ENCODE measurements around the gene ROM1. TPM values are rescaled to one million over a fixed set of nuclear protein-coding genes. Genes with fewer than 3 reads are reported as not detected.

Gene ROM1
- total RNA-seq, 1 experiment from 2014 or later = 2.7 TPM

DNA sequence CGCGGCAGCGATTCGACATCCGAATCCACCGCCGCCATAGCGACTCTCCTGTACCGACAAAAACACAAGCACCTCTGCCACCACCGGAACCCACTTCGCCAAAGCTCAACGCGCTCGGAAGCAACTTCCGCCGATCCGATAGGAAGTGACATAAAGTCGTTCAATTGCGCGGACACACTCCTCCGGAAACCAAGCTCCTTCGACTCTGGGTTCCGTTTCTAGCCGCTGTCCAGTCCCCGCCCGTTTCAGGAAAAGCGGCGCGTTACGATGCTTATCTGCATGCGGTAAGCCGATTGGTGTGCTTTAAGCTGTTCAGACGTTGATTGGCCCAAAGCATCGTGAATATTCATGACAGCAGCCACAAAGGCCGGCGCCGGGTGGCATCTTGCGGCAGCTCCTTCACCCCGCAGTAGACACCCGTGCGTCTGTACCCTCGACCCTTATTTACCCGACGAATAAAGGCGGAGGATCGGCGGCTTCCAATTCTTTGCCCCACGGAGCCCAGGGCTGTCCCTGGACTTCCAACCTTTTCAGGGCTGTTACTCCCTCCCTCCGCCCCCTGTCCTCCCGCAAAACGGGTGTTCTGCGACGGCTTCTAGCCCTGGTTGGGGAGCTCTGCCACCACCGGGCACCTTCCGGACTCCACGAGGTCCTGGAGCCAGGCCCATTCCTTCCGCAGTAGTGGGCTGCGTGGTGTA is 21.5 kb upstream of the ROM1 start, which contains the start of gene TUT1:
Gene TUT1, minus strand, starts transcription at position 76 of the 698 bp plus-strand sequence. Its CDS starts 38 bp downstream, at position 38.
- ATAC-seq (peak; percentile 90), DNase-seq (ENCODE audit: low read depth, low spot score) (peak; percentile 99)
- Histone ChIP-seq H3K9me2 (ENCODE audit: insufficient read depth) (no peaks in the 10 kb centered on the region), H2AFZ (ENCODE audit: low read depth, low read length, poor library complexity, severe bottlenecking) (no peak within 1 kb of the TSS), H3K36me3 (ENCODE audit: control insufficient read depth in 1 of 2, insufficient read depth in 2 of 2, low read length in 2 of 2) (peaks cover 39 to 51% of the 10 kb centered on the region in 2 experiments), H3K4me1 (ENCODE audit: control insufficient read depth in 1 of 2, insufficient read depth in 2 of 2, low read length in 2 of 2) (peaks cover 21 to 36% of the 10 kb centered on the region in 2 experiments), H3K79me2 (ENCODE audit: insufficient read depth, low read length) (peaks cover 56% of the 10 kb centered on the region), H3K27ac (ENCODE audit: low read depth, low read length) (peak within 1 kb of the TSS; percentile 77), H3K4me3 (replicated peaks in 1 of 2; ENCODE audit: low read depth in 1 of 2, low read length in 2 of 2) (peak within 1 kb of the TSS; percentile 78 to 97), H3K9ac (ENCODE audit: low read length) (peak within 1 kb of the TSS; percentile 88), H3K4me2 (ENCODE audit: low read length) (peak within 1 kb of the TSS; percentile 86), H3K9me3 (ENCODE audit: control insufficient read depth in 1 of 2, insufficient read depth in 1 of 2, low read depth in 1 of 2, low read length in 2 of 2) (no peaks in the 10 kb centered on the region), H3K27me3 (ENCODE audit: insufficient read depth, low read length) (no peaks in the 10 kb centered on the region), H4K20me1 (ENCODE audit: insufficient read depth) (no peaks in the 10 kb centered on the region)
- intact Hi-C loops (cut with micrococcal nuclease) = loop anchor here (1.0 to 5.0 kb wide), 3 partner anchors 10 to 81 kb away; partner anchors contain the start of genes INTS5, LBHD1, MTA2 and UQCC3
- CTCF ChIA-PET = interaction anchor here (0.8 to 2.9 kb wide), 17 partner anchors 8 to 249 kb away, joined by 3 to 20 read pairs (median 4); partner anchors contain the start of genes B3GAT3, C11orf98, CSKMT and EEF1G
- RAD21 ChIA-PET (ENCODE audit: low non-redundant PET in 1 of 2, low total read pairs in 2 of 2, uncharacterized antibody in 2 of 2, unreplicated experiment in 2 of 2) = interaction anchor here (0.5 to 1.5 kb wide), 6 partner anchors 8 to 196 kb away, joined by 3 to 6 read pairs (median 4); partner anchors contain the start of genes EEF1G (in 2 of the 2), MTA2 (in 1 of the 2) and ZBTB3 (in 1 of the 2)
- POLR2A ChIA-PET = interaction anchor here (0.7 to 3.6 kb wide), 34 partner anchors 11 to 264 kb away, joined by 3 to 52 read pairs (median 5); partner anchors contain the start of genes B3GAT3, C11orf98, CSKMT and EEF1G
- no TSS peak for BruUV-seq (replicated peaks)
- TF ChIP-seq ZFX (IDR thresholded peaks at IDR 0.05) (peak; percentile 28; the same call in 1 of the 2 replicates), SIN3A (IDR thresholded peaks at IDR 0.05; ENCODE audit: low read depth) (no peak), ZNF274 (IDR thresholded peaks at IDR 0.05; ENCODE audit: low read depth, low read length) (no peak), JUND (IDR thresholded peaks at IDR 0.05) (no peak), SRF (IDR thresholded peaks at IDR 0.05; ENCODE audit: low read depth) (no peak), EZH2phosphoT487 (IDR thresholded peaks at IDR 0.05; ENCODE audit: borderline replicate concordance) (no peak), POLR2A (IDR thresholded peaks at IDR 0.05; ENCODE audit: borderline replicate concordance, extremely low read depth, insufficient read depth, insufficient read length) (peak; percentile 97), SP1 (IDR thresholded peaks at IDR 0.05; ENCODE audit: low read depth) (no peak), RAD21 (IDR thresholded peaks at IDR 0.05; ENCODE audit: low read depth) (no peak), EGR1 (IDR thresholded peaks at IDR 0.05; ENCODE audit: low read depth) (no peak), CTCF (IDR thresholded peaks at IDR 0.05 in 2 of 3, conservative IDR thresholded peaks at IDR 0.05 in 1 of 3; ENCODE audit: borderline replicate concordance in 1 of 3, insufficient read depth in 1 of 3, low read depth in 2 of 3, low read length in 2 of 3) (no peak), CBX3 (IDR thresholded peaks at IDR 0.05; ENCODE audit: low read depth) (no peak), EZH2 (IDR thresholded peaks at IDR 0.05) (no peak), FOSL1 (IDR thresholded peaks at IDR 0.05; ENCODE audit: low read depth) (no peak), ELF1 (IDR thresholded peaks at IDR 0.05; ENCODE audit: borderline replicate concordance, low read depth) (no peak), CEBPB (IDR thresholded peaks at IDR 0.05; ENCODE audit: low read depth) (no peak), YY1 (IDR thresholded peaks at IDR 0.05; ENCODE audit: extremely low read depth, insufficient replicate concordance, low read depth, low read length) (peak; percentile 77)
- TF ChIP-seq, protein P1, sequence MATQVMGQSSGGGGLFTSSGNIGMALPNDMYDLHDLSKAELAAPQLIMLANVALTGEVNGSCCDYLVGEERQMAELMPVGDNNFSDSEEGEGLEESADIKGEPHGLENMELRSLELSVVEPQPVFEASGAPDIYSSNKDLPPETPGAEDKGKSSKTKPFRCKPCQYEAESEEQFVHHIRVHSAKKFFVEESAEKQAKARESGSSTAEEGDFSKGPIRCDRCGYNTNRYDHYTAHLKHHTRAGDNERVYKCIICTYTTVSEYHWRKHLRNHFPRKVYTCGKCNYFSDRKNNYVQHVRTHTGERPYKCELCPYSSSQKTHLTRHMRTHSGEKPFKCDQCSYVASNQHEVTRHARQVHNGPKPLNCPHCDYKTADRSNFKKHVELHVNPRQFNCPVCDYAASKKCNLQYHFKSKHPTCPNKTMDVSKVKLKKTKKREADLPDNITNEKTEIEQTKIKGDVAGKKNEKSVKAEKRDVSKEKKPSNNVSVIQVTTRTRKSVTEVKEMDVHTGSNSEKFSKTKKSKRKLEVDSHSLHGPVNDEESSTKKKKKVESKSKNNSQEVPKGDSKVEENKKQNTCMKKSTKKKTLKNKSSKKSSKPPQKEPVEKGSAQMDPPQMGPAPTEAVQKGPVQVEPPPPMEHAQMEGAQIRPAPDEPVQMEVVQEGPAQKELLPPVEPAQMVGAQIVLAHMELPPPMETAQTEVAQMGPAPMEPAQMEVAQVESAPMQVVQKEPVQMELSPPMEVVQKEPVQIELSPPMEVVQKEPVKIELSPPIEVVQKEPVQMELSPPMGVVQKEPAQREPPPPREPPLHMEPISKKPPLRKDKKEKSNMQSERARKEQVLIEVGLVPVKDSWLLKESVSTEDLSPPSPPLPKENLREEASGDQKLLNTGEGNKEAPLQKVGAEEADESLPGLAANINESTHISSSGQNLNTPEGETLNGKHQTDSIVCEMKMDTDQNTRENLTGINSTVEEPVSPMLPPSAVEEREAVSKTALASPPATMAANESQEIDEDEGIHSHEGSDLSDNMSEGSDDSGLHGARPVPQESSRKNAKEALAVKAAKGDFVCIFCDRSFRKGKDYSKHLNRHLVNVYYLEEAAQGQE (IDR thresholded peaks at IDR 0.05; ENCODE audit: low read depth) = no peak
- TF ChIP-seq, protein P2, sequence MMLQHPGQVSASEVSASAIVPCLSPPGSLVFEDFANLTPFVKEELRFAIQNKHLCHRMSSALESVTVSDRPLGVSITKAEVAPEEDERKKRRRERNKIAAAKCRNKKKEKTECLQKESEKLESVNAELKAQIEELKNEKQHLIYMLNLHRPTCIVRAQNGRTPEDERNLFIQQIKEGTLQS (IDR thresholded peaks at IDR 0.05) = no peak
- TF ChIP-seq, protein P3, sequence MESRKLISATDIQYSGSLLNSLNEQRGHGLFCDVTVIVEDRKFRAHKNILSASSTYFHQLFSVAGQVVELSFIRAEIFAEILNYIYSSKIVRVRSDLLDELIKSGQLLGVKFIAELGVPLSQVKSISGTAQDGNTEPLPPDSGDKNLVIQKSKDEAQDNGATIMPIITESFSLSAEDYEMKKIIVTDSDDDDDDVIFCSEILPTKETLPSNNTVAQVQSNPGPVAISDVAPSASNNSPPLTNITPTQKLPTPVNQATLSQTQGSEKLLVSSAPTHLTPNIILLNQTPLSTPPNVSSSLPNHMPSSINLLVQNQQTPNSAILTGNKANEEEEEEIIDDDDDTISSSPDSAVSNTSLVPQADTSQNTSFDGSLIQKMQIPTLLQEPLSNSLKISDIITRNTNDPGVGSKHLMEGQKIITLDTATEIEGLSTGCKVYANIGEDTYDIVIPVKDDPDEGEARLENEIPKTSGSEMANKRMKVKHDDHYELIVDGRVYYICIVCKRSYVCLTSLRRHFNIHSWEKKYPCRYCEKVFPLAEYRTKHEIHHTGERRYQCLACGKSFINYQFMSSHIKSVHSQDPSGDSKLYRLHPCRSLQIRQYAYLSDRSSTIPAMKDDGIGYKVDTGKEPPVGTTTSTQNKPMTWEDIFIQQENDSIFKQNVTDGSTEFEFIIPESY (IDR thresholded peaks at IDR 0.05; ENCODE audit: extremely low read depth, insufficient replicate concordance, low read length) = peak; percentile 67
